WERI-Rb-1 (cell line): ENCODE results near the gene KBTBD3.
A peak's percentile ranks its signal among the peaks of the same experiment; 100 is the strongest.

ENCODE experiments used
- DNase-seq: peaks from one replicate; pipeline ENCODE4 v3.0.0-alpha.2; 2020
- H3K27ac ChIP-seq: fragments of 250-450 bp; sonication (Bioruptor Pico); 2 replicates; pipeline ENCODE4 v1.5.1; 2020; ENCODE audit warnings: mild to moderate bottlenecking, moderate library complexity
- H3K27me3 ChIP-seq: fragments of 250-450 bp; sonication (Bioruptor Pico); 2 replicates; pipeline ENCODE4 v1.5.1; 2021; ENCODE audit warnings: mild to moderate bottlenecking, low read depth, moderate library complexity; ENCODE audit not compliant: insufficient read depth, severe bottlenecking
- H3K36me3 ChIP-seq: fragments of 250-450 bp; sonication (Bioruptor Pico); 2 replicates; pipeline ENCODE4 v1.5.1; 2020; ENCODE audit warnings: mild to moderate bottlenecking, moderate library complexity
- H3K4me3 ChIP-seq: 2 replicates; pipeline ENCODE4 v1.5.1; 2011; ENCODE audit warnings: low read depth, mild to moderate bottlenecking, control low read depth, low read length
- H3K9me3 ChIP-seq: fragments of 250-450 bp; sonication (Bioruptor Pico); 2 replicates; pipeline ENCODE4 v1.5.1; 2021; ENCODE audit warnings: mild to moderate bottlenecking, moderate library complexity; ENCODE audit not compliant: severe bottlenecking
- CTCF ChIP-seq: IDR thresholded peaks from 2 replicates; pipeline ENCODE4 v1.5.1; 2011; ENCODE audit warnings: low read depth, mild to moderate bottlenecking, control low read depth, inconsistent platforms, low read length

Gene KBTBD3

GRCh38 chr11:106098893-106099553, 21.9 kb upstream of the KBTBD3 start:
- Histone ChIP-seq H3K9me3 (no peaks in the 10 kb centered on the region), H3K36me3 (peaks cover 45% of the 10 kb centered on the region), H3K4me3 (no peak overlapping the region), H3K27me3 (no peaks in the 10 kb centered on the region), H3K27ac (no peak overlapping the region)
- TF ChIP-seq CTCF, result no peak
- DNase-seq, result no peak

- no peaks in the 10 kb centered on the region for H3K9me3 ChIP-seq
- H3K4me3 ChIP-seq, result no peak overlapping the region
- DNase-seq, result no peak
- no peak for TF ChIP-seq CTCF
- H3K27ac ChIP-seq, result no peak overlapping the region
- no peaks in the 10 kb centered on the region for H3K27me3 ChIP-seq
- H3K36me3 ChIP-seq, result peaks cover 87% of the 10 kb centered on the region
These were observed 15.3 kb upstream of the KBTBD3 start for GRCh38 chr11:106092446-106092845.

- Histone ChIP-seq H3K36me3 (peaks cover 81% of the 10 kb centered on the region), H3K27ac (no peak overlapping the region), H3K4me3 (no peak overlapping the region), H3K9me3 (no peaks in the 10 kb centered on the region), H3K27me3 (no peaks in the 10 kb centered on the region)
- DNase-seq, result no peak
- no peak for TF ChIP-seq CTCF
These were observed 14.5 kb upstream of the KBTBD3 start for GRCh38 chr11:106091480-106092123.

GRCh38 chr11:106088896-106089295, 11.7 kb upstream of the KBTBD3 start:
- DNase-seq, result no peak
- Histone ChIP-seq H3K27ac (no peak overlapping the region), H3K9me3 (no peaks in the 10 kb centered on the region), H3K36me3 (peaks cover 79% of the 10 kb centered on the region), H3K27me3 (no peaks in the 10 kb centered on the region), H3K4me3 (no peak overlapping the region)
- TF ChIP-seq CTCF, result no peak

GRCh38 chr11:106087815-106088435, 10.8 kb upstream of the KBTBD3 start:
- H3K27ac ChIP-seq, result no peak overlapping the region
- peaks cover 78% of the 10 kb centered on the region for H3K36me3 ChIP-seq
- TF ChIP-seq CTCF, result peak; percentile 65
- peak; percentile 22 for DNase-seq
- no peaks in the 10 kb centered on the region for H3K27me3 ChIP-seq
- H3K9me3 ChIP-seq, result no peaks in the 10 kb centered on the region
- H3K4me3 ChIP-seq, result no peak overlapping the region
